ENCODE data around the gene BAZ2B. TPM values are rescaled to one million over a fixed set of nuclear protein-coding genes. Genes with fewer than 3 reads are reported as not detected.

The BAZ2B gene
- total RNA-seq, 1 experiment from 2014 or later: 34.9 TPM

DNA sequence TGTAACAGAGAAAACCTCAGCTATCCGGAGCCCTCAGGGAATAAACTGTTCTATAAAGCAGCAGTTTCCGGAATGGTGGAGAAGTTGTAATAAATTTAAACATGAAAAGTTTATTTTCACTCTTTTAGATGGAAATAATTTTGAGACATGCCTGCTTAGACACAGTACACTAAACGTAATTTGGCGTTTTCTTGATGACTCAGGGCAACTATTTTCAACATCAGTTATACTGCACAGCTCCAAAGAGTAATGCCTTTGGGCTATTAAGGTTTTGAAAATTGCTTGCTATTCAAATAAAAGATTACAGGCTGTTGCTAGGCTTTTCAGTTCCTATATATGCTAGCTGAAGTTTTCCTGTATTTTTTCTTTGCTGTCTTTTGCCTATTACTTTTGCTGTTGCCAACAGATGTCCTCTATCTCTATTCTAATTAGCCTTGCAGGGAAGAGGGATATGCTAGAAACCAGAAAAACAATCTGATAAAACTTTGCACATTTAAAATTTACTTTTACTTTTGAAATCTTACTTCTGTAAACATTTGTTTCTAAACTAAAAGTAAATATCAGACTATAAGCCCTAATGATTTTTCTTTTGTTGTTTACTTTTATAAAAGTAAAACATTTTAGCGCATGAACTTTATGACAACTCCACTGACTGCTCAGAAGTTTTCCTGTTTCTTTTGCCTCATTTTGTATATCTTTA is 216.5 kb downstream of the BAZ2B start:
- Histone ChIP-seq H3K9me2 (ENCODE audit: insufficient read depth) (no peaks in the 10 kb centered on the region), H3K27me3 (ENCODE audit: insufficient read depth, low read depth) (no peaks in the 10 kb centered on the region), H3K4me2 (no peak overlapping the region), H3K36me3 (ENCODE audit: low read depth) (no peaks in the 10 kb centered on the region), H3K9me3 (ENCODE audit: insufficient read depth, low read depth) (no peaks in the 10 kb centered on the region), H3K4me3 (no peak overlapping the region), H4K20me1 (ENCODE audit: insufficient read depth) (no peaks in the 10 kb centered on the region), H3F3A (ENCODE audit: insufficient read depth, low read depth) (no peaks in the 10 kb centered on the region), H3K27ac (no peak overlapping the region), H3K4me1 (replicated peaks; ENCODE audit: insufficient read depth) (no peaks in the 10 kb centered on the region; the same call in 1 of the 2 replicates), H2AFZ (no peak overlapping the region), H3K79me2 (ENCODE audit: low read depth) (no peaks in the 10 kb centered on the region)
- no TSS peak for BruUV-seq (replicated peaks)
- no peak for DNase-seq
- TF ChIP-seq CTCF (conservative IDR thresholded peaks at IDR 0.05) (no peak), EZH2 (IDR thresholded peaks at IDR 0.05; ENCODE audit: low read depth) (no peak)
- intact Hi-C loops (cut with micrococcal nuclease; ENCODE audit: unreplicated experiment): no loop called here
- ChIA-PET POLR2A (ENCODE audit: unreplicated experiment) (no interaction called here), CTCF (no interaction called here)

GRCh38 chr2:159396799-159397198 is 219.5 kb downstream of the BAZ2B start:
- no TSS peak for BruUV-seq (replicated peaks)
- Histone ChIP-seq H3K79me2 (ENCODE audit: low read depth) (no peaks in the 10 kb centered on the region), H3K9me2 (ENCODE audit: insufficient read depth) (no peaks in the 10 kb centered on the region), H2AFZ (no peak overlapping the region), H3K4me2 (no peak overlapping the region), H3K36me3 (ENCODE audit: low read depth) (no peaks in the 10 kb centered on the region), H3K9me3 (ENCODE audit: insufficient read depth, low read depth) (no peaks in the 10 kb centered on the region), H3F3A (ENCODE audit: insufficient read depth, low read depth) (no peaks in the 10 kb centered on the region), H3K27ac (no peak overlapping the region), H3K4me3 (no peak overlapping the region), H3K4me1 (replicated peaks; ENCODE audit: insufficient read depth) (no peaks in the 10 kb centered on the region; the same call in 1 of the 2 replicates), H3K27me3 (ENCODE audit: insufficient read depth, low read depth) (no peaks in the 10 kb centered on the region), H4K20me1 (ENCODE audit: insufficient read depth) (no peaks in the 10 kb centered on the region)
- intact Hi-C loops (cut with micrococcal nuclease; ENCODE audit: unreplicated experiment): no loop called here
- TF ChIP-seq CTCF (conservative IDR thresholded peaks at IDR 0.05): no peak
- TF ChIP-seq EZH2 (IDR thresholded peaks at IDR 0.05; ENCODE audit: low read depth): no peak
- no peak for DNase-seq
- CTCF ChIA-PET: no interaction called here
- POLR2A ChIA-PET (ENCODE audit: unreplicated experiment): no interaction called here

DNA sequence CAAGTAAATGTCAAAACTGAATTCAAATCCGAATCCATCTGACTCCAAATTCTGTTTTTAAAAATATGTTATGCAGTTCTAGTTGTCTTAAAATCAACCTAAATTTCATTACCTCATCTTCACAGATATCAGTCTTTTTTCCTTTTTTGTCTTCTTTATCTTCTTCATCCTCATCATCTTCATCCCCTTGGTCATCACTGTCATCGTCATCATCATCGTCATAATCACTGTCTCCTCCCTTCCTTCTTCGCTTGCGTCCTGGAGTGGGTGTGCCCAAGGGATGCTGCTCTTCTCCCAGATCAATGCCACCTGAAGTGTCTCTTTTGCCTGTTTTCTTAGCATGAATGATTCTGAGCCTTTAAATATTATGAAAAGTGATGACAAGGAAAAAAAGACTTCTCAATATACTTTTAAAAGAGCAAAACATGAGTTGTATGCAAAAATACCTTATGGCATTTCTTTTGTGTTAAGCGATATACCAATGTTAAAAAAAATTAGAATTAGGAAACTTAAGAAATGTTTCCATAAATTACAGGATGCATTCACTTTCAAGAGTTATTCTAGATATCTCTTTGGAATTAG is 233.8 kb downstream of the BAZ2B start:
- no peaks in the 10 kb centered on the region for H3K79me2 ChIP-seq (ENCODE audit: low read depth)
- no peak overlapping the region for H3K4me2 ChIP-seq
- H2AFZ ChIP-seq: no peak overlapping the region
- CTCF ChIA-PET: no interaction called here
- no peaks in the 10 kb centered on the region for H3F3A ChIP-seq (ENCODE audit: insufficient read depth, low read depth)
- H3K27ac ChIP-seq: no peak overlapping the region
- no peaks in the 10 kb centered on the region for H3K9me2 ChIP-seq (ENCODE audit: insufficient read depth)
- no peak overlapping the region for H3K4me3 ChIP-seq
- no peaks in the 10 kb centered on the region for H3K9me3 ChIP-seq (ENCODE audit: insufficient read depth, low read depth)
- no peaks in the 10 kb centered on the region for H3K36me3 ChIP-seq (ENCODE audit: low read depth)
- no peaks in the 10 kb centered on the region for H3K27me3 ChIP-seq (ENCODE audit: insufficient read depth, low read depth)
- intact Hi-C loops (cut with micrococcal nuclease; ENCODE audit: unreplicated experiment): no loop called here
- no TSS peak for BruUV-seq (replicated peaks)
- POLR2A ChIA-PET (ENCODE audit: unreplicated experiment): no interaction called here
- no peaks in the 10 kb centered on the region for H4K20me1 ChIP-seq (ENCODE audit: insufficient read depth)
- H3K4me1 ChIP-seq (replicated peaks; ENCODE audit: insufficient read depth): no peaks in the 10 kb centered on the region
- no peak for DNase-seq
- TF ChIP-seq CTCF (conservative IDR thresholded peaks at IDR 0.05) (no peak), EZH2 (IDR thresholded peaks at IDR 0.05; ENCODE audit: low read depth) (no peak)

All from PC-9 (cell line).